CD4-positive, alpha-beta T cell treated with Interleukin-6 for 4 hours (primary cell): ENCODE results near the gene TMEM14C.
A peak's percentile ranks its signal among the peaks of the same experiment; 100 is the strongest.
"Not testable (repeated sequence)": the region's sequence is repeated elsewhere in the genome, so short reads cannot be mapped to it uniquely, and the experiment has no call there.

Experiments
- DNase-seq: peaks from one replicate; pipeline ENCODE4 v3.0.0-alpha.2; 2020; ENCODE audit warnings: mixed read lengths

The TMEM14C gene

DNA sequence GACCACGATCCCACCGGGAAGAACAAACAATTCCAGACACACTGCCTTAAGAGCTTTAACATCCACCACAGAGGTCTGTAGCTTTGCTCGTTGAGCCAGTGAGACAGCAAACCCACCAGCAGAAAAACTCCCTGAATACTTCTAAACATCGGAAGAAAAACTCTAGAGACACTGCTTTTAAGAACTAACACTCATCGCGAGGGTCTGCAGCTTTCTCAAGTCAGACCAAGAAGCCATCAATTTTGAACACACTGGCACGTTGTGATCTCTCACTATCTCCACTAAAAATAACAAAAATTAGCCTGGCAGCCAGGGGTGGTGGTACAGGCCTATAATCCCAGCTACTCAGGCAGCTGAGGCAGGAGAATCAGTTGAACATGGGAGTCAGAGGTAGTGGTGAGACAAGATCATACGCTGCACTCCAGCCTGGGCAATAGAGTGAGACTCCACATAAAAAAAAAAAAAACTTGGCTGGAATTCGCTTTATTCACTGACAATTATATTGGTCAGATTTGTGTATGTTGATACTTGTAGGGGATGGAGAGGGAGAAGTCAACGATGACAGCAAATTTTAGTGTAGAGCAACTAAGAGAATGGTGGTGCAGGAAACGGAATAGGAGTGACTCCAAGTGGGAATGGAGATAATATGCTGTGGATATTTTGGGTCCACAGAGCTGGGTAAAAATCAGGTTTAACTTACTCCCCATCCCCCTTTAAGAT lies 860 bp upstream of the TMEM14C start:
- DNase-seq, result no peak

DNA sequence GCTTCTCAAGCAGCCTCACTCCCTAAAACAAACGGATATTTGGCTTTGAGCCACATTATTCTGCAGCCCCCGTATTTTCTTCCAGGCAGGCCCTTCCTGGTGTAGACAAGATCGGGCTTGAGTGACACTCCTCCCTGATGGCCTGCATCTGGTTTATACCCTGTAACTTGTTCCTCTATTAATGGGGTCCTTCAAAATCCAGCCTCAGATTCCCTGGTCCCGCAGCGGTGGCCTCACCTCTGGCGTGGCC lies 375 bp upstream of the TMEM14C start:
- no peak for DNase-seq

DNA sequence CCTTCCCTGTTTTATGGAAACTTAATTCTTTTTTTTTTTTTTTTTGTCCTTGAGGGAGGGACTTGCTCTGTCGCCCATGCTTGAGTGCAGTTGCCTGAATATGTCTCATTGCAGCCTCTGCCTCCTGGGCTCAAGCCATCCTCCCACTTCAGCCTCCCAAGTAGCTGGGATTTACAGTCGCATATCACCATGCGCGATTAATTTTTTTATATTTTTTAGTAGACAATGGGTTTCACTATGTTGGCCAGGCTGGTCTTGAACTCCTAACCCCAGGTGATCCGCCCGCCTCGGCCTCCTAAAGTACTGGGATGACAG lies 654 bp downstream of the TMEM14C start:
- no peak for DNase-seq

DNA sequence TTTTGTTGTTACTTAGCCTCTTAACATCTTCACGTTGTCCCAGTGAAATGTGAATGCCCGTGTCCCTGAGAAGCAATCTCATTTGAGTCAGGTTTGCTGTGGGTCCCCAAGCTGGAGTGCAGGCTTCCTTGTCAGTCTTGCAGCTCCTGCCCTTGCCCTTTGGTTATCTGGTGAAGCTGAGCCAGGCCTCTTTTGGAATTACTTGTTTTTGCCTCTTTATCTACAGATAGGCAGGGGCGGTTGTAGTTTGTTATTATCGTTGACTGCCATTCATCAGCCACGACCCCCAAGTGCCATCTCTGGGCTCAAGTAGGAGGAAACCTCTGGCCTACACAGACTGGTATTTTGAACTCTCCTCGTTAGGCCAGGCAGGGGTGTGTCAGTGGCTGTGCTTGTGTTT lies 2.2 kb downstream of the TMEM14C start:
- DNase-seq, result no peak

DNA sequence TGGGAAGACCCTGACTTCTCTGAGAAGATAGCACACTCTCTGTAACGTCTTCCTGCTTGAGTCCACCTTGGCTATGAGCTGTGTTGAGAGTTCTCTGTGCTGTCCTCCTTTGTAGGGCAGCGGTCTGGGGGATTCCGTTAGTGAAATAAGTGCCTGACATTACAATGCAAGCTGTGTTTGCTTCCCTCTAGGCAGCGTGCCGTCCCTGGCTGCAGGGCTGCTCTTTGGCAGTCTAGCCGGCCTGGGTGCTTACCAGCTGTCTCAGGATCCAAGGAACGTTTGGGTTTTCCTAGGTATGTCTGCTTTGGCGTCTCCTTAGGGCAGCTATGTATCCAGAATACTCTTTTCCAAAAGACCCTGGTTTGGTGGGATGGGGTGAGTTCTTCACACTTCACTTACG lies 2.8 kb downstream of the TMEM14C start:
- no peak for DNase-seq

DNA sequence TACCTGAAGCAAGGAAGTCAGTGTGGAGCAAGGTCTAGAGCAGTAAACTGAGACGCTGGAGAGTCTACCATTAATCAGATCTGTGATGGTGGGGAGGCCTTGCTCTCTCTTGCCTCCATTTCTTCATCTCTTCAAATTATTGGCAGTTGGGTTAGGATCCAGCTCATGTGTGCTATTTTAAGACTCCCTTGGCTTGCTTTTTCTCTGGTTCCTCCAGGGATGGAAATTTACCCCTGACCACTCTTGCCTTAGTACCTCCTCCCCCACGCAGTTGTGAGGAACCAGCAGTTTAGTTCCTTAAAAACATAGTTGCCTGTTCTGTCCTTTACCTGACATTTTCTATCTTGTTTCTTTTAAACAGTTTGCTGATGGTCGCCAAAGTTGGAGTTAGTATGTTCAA lies 7.4 kb downstream of the TMEM14C start:
- no peak for DNase-seq

DNA sequence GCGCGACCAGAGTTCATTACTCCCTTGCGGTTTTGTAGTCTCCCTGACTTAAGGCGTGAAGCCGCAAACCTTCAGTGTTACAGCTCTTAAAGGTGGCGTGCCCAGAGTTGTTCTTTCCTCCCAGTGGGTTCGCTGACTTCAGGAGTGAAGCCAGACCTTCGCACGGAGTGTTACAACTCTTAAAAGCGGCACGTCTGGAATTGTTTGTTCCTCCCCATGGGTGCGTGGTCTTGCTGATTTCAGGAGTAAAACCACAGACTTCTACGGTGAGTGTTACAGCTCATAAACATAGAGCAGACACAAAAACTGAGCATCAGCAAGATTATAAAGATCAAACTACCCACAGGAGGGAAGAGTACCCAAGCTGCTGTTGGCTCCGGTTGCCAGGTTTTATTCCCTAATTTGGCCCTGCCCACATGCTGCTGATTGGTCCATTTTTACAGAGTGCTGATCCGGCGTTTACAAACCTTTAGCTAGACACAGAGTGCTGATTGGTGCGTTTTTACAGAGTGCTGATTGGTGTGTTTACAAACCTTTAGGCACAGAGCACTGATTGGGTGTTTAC lies 10.4 kb downstream of the TMEM14C start:
- DNase-seq, result no peak

DNA sequence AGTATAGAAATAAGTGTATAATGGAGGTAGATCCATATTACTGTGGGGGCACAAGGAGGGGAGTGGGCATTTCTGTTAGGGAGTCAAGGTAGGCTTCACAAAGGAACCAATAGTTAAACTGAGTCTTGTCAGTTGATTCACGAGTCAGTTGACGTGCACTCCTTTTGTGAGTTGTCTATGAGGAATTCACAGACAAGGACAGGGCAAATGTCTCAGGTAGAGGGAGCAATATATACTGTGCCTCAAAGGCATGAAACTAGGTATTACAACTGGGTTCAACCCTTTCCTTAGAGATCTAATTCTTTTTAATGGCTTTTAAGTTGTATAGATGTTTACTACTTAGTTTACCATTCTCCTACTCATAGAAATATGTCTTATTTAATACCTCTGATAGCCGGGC lies 11.0 kb downstream of the TMEM14C start:
- DNase-seq, result no peak

DNA sequence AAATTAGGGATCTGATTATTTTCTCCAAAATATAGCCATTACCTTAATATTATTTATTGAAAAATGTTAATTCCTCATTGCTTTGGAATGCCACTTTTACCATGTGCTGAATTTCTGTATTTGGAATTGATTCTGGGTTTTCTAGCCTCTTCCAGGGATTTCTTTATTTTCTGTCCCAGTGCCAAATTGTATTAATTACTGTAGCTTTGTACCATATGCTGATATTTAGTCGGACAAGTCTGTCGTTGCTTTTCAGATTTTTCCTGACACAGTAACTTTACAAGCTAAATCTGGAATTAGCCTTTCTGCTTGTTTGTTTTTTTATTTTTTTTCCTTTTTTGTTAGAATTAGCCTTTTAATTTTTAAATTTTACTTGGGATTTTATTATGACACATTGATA lies 13.9 kb downstream of the TMEM14C start:
- no peak for DNase-seq

DNA sequence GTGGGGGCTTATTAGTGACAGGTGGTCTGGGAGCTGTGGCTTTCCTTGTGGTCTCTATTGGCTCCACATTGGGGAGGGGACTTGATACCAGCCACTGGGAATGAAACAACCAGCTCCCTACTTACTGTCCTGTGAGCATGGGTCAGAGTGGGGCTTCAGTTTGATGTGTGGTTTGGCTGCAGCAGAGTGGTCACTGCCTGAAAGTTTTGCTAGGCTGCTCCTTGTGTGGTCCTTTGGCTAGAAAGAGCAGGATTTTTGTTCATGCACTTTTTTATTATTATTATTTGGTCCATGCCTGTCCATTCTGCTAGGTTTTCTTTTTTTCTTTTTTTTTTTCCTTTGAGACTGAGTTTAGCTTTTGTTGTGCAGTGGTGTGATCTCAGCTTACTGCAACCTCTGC lies 17.2 kb downstream of the TMEM14C start:
- no peak for DNase-seq

DNA sequence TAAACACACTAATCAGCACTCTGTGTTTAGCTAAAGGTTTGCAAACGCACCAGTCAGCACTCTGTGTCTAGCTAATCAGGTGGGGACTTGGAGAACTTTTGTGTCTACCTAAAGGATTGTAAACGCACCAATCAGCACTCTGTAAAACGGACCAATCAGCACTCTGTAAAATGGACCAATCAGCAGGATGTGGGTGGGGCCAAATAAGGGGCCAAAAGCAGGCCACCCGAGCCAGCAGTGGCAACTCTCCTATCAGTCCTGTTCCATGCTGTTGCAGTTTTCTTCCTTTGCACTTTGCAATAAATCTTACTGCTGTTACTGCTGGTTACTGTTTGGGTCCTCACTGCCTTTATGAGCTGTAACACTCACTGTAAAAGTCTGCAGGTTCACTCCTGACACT lies 18.8 kb downstream of the TMEM14C start:
- not testable (repeated sequence) for DNase-seq

DNA sequence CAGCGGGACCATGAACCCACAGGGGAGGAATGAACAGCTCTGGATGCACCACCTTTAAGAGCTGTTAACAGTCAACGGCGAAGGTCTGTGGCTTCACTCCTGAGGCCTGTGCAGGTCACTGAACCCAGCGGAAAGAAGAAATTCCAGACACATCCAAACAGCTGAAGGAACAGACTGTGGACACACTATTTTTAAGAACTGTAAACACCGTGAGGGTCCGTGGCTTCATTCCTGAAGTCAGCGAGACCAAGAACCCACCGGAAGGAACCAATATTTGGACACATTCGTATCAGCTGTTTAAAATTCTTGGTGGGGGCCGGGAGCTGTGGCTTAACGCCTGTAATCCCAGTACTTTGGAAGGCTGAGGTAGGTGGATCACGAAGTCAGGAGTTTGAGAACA lies 19.4 kb downstream of the TMEM14C start:
- no peak for DNase-seq

DNA sequence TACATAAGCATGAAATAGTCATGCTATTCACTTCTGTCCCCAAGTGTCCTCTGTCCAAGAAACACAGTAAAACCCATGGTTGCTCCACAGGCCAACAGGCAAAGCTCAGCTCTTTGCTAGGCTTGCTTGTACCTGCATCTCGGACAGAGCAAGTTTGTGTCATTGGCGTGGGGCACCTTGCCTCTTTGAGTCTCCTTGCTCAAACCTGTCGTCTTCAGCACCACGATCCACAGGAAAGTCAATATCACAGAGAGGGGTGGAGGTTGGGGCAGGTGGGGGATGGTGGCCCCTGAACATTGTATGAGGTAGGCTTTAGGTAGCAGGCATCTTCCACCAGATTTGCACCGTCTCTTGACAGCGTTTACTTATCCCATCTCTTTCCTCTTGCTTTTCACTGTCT lies 20.6 kb downstream of the TMEM14C start:
- no peak for DNase-seq

DNA sequence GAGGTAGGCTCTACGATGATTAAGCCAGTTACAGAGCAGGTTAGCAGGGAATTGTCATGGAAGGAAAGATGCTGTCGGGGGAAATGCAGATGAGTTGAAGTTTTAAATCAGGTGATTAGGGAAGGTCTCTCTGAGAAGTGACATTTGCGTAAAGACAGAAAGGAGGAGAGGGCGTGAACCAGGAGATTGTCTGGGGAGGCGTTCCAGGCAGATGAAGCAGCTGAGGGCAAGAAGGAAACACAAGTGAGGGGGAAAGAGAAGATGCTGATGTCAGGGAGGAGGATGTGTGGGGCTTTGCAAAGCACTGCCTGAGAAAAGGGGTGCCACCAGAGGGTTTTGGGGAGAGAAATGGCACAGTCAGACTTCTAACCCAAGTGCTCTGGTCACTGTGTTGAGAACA lies 22.2 kb downstream of the TMEM14C start:
- no peak for DNase-seq

DNA sequence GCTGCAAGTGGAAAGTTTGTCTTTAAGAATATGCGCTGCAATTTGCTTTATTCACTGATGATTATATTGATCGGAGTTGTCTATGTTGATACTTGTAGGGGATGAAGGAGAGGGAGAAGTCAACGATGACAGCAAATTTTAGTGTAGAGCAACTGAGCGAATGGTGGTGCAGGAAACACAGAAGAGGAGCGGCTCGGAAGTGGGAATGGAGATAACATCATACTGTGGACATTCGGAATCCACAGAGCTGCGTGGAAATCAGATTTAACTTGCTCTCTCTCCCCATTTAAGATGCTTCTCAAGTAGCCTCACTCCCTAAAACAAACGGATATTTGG lies 24.0 kb downstream of the TMEM14C start:
- no peak for DNase-seq

DNA sequence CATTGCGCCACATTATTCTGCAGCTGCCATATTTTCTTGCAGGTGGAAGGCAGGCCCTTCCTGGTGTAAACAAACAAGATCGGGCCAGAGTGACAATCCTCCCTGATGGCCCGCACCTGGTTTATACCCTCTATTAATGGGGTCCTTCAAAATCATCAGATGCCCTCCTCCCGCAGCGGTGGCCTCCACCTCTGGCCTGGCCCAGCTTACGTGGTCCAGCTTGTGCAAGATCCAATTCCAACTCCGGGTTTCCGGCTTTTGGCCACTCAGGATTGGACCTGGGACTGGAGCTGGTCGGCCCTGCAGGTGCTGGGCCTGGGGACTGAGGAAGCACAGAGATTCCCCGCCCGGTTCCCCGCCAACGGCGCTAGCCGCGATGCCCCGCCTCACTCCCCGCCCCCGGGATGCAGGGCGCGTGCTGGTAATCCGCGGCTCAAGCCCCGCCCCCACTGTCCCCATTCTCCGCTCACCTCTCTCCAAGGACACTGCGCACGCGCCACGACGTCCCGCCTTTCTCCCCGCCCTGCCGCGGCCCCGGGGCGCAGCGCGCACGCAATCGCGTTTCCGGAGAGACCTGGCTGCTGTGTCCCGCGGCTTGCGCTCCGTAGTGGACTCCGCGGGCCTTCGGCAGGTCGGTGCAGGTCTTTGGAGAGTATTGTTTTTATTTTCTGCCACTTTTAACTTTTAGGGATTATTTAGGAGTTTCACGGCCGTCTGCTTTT lies 24.5 kb downstream of the TMEM14C start, which contains the start of gene TMEM14B:
TMEM14B (plus strand) TSS at position 555 of the 722 bp plus-strand sequence. CDS start 1,441 bp downstream, outside the sequence.
- peak; percentile 100 for DNase-seq

DNA sequence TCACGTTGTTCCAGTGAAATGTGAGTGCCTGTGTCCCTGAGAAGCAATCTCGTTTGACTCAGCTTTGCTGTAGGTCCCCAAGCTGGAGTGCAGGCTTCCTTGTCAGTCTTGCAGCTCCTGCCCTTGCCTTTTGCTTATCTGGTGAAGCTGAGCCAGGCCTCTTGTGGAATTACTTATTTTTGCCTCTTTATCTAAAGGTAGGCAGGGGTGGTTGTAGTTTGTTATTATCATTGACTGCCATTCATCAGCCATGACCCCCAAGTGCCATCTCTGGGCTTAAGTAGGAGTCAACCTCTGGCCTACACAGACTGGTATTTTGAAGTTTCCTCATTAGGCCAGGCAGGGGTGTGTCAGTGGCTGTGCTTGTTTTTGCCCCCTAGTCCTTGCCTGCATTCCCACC lies 26.9 kb downstream of the TMEM14C start:
- DNase-seq, result no peak

DNA sequence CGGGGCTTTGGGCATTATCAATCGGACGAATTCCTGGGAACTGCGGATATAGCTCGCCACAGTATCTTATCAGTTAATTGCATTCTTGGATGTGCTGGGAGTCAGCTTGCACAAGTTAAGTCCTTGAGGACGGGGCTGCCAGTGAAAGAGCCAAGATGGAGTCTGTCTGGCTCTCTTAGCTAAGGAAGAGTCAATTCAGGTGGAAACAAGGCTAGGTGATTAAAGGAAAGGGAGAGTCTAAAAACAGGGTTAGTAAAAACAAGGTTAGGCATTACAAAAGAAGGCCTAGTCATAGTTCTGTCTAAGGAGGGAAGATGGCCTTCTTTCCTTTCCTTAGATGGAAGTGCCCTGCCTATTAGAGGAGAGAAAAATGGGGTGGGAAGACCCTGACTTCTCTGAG lies 27.7 kb downstream of the TMEM14C start:
- not testable (repeated sequence) for DNase-seq

DNA sequence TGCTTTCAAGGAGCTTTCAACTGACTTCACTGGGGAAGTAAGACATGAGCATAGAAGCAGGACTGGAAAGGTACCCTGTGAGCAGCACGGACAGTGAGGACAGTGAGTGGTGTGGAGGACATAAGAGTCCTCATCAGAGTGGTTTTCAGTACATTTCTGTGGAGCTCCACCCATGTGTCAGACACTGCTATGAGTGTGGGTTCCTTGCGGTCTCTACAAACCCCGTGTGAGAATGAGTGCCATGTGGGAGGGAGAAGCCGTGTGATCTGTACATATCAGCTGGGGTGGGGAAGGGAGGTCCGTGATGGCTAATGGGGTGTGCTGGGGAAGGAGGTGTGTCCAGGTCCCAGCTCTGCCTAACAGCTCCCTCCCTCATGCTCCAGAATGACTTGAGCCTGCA lies 28.9 kb downstream of the TMEM14C start:
- DNase-seq, result not testable (repeated sequence)

DNA sequence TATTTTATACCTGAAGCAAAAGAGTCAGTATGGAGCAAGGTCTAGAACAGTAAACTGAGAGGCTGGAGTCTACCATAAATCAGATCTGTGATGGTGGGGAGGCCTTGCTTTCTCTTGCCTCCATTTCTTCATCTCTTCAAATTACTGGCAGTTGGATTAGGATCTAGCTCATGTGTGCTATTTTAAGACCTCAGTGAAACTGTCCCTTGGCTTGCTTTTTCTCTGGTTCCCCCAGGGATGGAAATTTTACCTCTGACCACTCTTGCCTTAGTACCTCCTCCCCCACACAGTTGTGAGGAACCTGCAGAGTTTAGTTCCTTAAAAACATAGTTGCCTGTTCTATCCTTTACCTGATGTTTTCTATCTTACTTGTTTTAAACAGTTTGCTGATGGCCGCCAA lies 33.2 kb downstream of the TMEM14C start:
- no peak for DNase-seq

DNA sequence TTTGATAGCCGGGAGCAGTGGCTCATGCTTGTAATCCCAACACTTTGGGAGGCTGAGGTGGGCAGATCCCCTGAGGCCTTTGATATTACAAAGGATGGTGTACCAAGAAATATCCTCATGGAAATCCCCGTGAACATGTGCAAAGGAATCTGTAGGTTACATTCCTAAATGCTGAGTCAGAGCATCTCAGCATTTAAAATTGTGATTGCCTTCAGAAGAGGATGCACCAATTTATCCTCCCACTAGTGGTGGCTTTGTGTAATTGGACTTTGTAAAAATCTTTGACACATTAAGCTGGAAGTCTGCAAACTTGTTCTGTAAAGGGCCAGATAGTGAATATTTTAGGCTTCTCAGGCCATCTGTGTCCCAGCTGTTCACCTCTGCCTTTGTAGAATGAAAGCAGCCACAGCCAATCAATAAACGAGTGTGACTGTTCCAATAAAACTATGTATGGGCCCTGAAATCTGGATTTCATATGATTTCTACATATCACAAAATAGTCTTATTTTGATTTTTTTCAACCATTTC lies 36.5 kb downstream of the TMEM14C start:
- no peak for DNase-seq

DNA sequence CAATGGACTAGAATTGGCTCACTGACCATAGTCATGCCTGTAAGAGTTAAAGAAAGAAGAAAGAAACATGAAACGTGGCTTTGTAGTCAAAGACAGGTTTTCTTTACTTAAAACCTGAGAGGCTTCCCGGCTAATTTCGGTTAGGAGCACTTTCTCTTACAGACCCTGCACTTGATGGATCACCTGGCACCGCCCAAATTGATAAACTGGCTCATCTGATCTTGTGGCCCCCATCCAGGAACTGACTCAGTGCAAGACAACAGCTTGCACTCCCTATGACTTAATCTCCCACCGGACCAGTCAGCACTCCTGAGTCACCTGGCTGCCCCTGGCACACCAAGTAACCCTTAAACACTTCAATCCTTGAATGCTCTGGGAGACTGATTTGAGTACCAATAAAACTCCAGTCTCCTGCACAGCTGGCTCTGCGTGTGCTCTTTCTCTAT lies 37.0 kb downstream of the TMEM14C start:
- DNase-seq, result no peak

DNA sequence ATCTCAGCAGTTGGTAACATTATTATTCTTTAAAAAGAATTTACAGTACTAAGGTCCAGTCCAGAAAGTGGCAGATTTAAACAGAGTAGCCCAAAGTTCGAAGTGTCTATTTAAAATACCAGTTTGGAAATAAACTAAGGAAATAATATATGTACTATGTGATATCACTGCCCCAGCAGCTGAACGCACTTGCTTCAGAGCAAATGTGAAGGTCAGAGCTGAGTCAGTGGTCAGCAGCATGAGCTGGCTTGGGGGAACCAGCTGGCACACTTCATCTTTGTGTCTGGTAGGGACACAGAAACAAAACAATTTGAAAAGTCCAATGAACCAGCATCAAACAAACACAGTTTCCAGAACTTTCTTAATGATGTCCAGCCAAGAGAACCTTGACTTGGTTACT lies 40.1 kb downstream of the TMEM14C start:
- no peak for DNase-seq

DNA sequence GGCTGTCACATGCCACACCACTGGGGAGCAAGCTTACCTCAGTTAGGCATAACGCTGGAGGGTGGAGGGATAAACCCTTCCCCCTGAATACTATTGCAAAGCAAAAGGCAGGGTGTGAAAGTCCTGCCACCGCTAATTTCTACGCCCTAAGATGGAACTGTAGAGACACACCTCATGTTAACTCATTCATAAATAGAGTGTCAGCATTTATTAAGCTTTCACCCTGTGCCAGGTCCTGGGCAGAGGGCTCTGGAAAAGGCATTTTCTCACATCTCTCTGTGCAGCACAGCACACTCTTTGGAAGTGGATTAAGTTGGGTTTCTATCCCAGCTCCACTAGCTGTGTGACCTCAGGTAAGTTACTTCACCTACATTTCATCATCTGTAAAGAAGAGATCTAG lies 46.5 kb downstream of the TMEM14C start:
- no peak for DNase-seq
